NCI-H2029 (cell line): ENCODE data around the gene MELTF.

ENCODE experiments used
- DNase-seq: peaks from one replicate; lab custom pipeline; 2025; lab: John Stamatoyannopoulos, UW

MELTF gene

GRCh38 chr3:196968233-196969133, 61.1 kb downstream of the MELTF start, which contains the start of gene PIGZ:
TSS of gene PIGZ (minus strand) at chr3:196968833. CDS start at chr3:196952031, 16,802 bp downstream.
- no peak for DNase-seq

- no peak for DNase-seq
Observed at GRCh38 chr3:196967412-196968232, 62.0 kb downstream of the MELTF start.

- no peak for DNase-seq
Observed at GRCh38 chr3:196966526-196967401, 62.9 kb downstream of the MELTF start.

- DNase-seq = no peak
Observed at GRCh38 chr3:196965804-196966173, 63.8 kb downstream of the MELTF start.

- DNase-seq = no peak
Observed at GRCh38 chr3:196965112-196965803, 64.4 kb downstream of the MELTF start.

GRCh38 chr3:196963631-196963953, 66.0 kb downstream of the MELTF start:
- no peak for DNase-seq

- no peak for DNase-seq
Observed at GRCh38 chr3:196962930-196963630, 66.5 kb downstream of the MELTF start.

GRCh38 chr3:196962108-196962929, 67.3 kb downstream of the MELTF start:
- no peak for DNase-seq

GRCh38 chr3:196954832-196955231, 74.8 kb downstream of the MELTF start:
- no peak for DNase-seq
